ENCODE measurements around the gene CD180. TPM values are rescaled to one million over a fixed set of nuclear protein-coding genes. Genes with fewer than 3 reads are reported as not detected.

CD180 gene
- total and polyA plus RNA-seq, 4 donors, result 0.59 to 2.6 (median 2.2) TPM

- H3K4me1 ChIP-seq (ENCODE audit: control insufficient read depth in 5 of 5, insufficient read depth in 5 of 5, low read length in 5 of 5), result peaks cover 0 to 14% (median 3%) of the 10 kb centered on the region in 5 donors
Measured at GRCh38 chr5:67203701-67204074, 7.1 kb upstream of the CD180 start.

GRCh38 chr5:67202828-67203227, 6.2 kb upstream of the CD180 start:
- no peak overlapping the region for H3K4me3 ChIP-seq
- H3K4me1 ChIP-seq (ENCODE audit: control insufficient read depth in 5 of 5, insufficient read depth in 5 of 5, low read length in 5 of 5), result peaks cover 0 to 14% (median 3%) of the 10 kb centered on the region in 5 donors
- H3K9ac ChIP-seq (ENCODE audit: insufficient read depth in 1 of 2, low read length in 2 of 2), result no peak overlapping the region
- H3K36me3 ChIP-seq (ENCODE audit: control insufficient read depth in 4 of 4, insufficient read depth in 4 of 4, low read length in 4 of 4), result no peaks in the 10 kb centered on the region
- no peaks in the 10 kb centered on the region for H3K27me3 ChIP-seq (ENCODE audit: control insufficient read depth in 3 of 3, insufficient read depth in 3 of 3, low read length in 2 of 3)
- peaks cover 0 to 2% (median 0%) of the 10 kb centered on the region in 4 donors for H3K9me3 ChIP-seq (ENCODE audit: control insufficient read depth in 4 of 4, insufficient read depth in 3 of 4, low read length in 3 of 4)
- TF ChIP-seq CTCF (IDR thresholded peaks at IDR 0.05; ENCODE audit: control extremely low read depth, extremely low read depth), result no peak
- 32 to 66% methylated on average over 4 of the region's 4 CpGs for WGBS, 2 donors
- no peak overlapping the region for H3K27ac ChIP-seq (ENCODE audit: low read depth in 1 of 2, low read length in 1 of 2)
- ATAC-seq (ENCODE audit: insufficient read depth, low FRiP score), result no peak
- no peak for DNase-seq

More at GRCh38 chr5:67203701-67204074, 7.1 kb upstream of the CD180 start:
- no peaks in the 10 kb centered on the region for H3K36me3 ChIP-seq (ENCODE audit: control insufficient read depth in 4 of 4, insufficient read depth in 4 of 4, low read length in 4 of 4)
- H3K9ac ChIP-seq (ENCODE audit: insufficient read depth in 1 of 2, low read length in 2 of 2), result no peak overlapping the region
- no peak overlapping the region for H3K4me3 ChIP-seq
- ATAC-seq (ENCODE audit: insufficient read depth, low FRiP score) (no peak), DNase-seq (no peak)
- TF ChIP-seq CTCF (IDR thresholded peaks at IDR 0.05; ENCODE audit: control extremely low read depth, extremely low read depth), result no peak
- H3K9me3 ChIP-seq (ENCODE audit: control insufficient read depth in 4 of 4, insufficient read depth in 3 of 4, low read length in 3 of 4), result peaks cover 0 to 2% (median 0%) of the 10 kb centered on the region in 4 donors
- H3K27me3 ChIP-seq (ENCODE audit: control insufficient read depth in 3 of 3, insufficient read depth in 3 of 3, low read length in 2 of 3), result no peaks in the 10 kb centered on the region
- WGBS, 2 donors, result 30 to 46% methylated on average over 2 of the region's 2 CpGs
- H3K27ac ChIP-seq (ENCODE audit: low read depth in 1 of 2, low read length in 1 of 2), result no peak overlapping the region

GRCh38 chr5:67201897-67202549, 5.4 kb upstream of the CD180 start:
- no peak for ATAC-seq (ENCODE audit: insufficient read depth, low FRiP score)
- peaks cover 0 to 14% (median 4%) of the 10 kb centered on the region in 5 donors for H3K4me1 ChIP-seq (ENCODE audit: control insufficient read depth in 5 of 5, insufficient read depth in 5 of 5, low read length in 5 of 5)
- H3K27ac ChIP-seq (ENCODE audit: low read depth in 1 of 2, low read length in 1 of 2), result no peak overlapping the region

More at GRCh38 chr5:67201897-67202549, 5.4 kb upstream of the CD180 start:
- Histone ChIP-seq H3K9ac (ENCODE audit: insufficient read depth in 1 of 2, low read length in 2 of 2) (no peak overlapping the region), H3K36me3 (ENCODE audit: control insufficient read depth in 4 of 4, insufficient read depth in 4 of 4, low read length in 4 of 4) (no peaks in the 10 kb centered on the region), H3K27me3 (ENCODE audit: control insufficient read depth in 3 of 3, insufficient read depth in 3 of 3, low read length in 2 of 3) (no peaks in the 10 kb centered on the region), H3K4me3 (no peak overlapping the region), H3K9me3 (ENCODE audit: control insufficient read depth in 4 of 4, insufficient read depth in 3 of 4, low read length in 3 of 4) (peaks cover 0 to 2% (median 0%) of the 10 kb centered on the region in 4 donors)
- no peak for TF ChIP-seq CTCF (IDR thresholded peaks at IDR 0.05; ENCODE audit: control extremely low read depth, extremely low read depth)
- 77 to 84% methylated on average over 6 of the region's 6 CpGs for WGBS, 2 donors
- DNase-seq, result no peak

All from lung (tissue), 12 donors.